Measurements from ENCODE around the gene CST2. TPM values are rescaled to one million over a fixed set of nuclear protein-coding genes. Genes with fewer than 3 reads are reported as not detected.
A peak's percentile ranks its signal among the peaks of the same experiment; 100 is the strongest.
"Not testable (repeated sequence)": the region's sequence is repeated elsewhere in the genome, so short reads cannot be mapped to it uniquely, and the experiment has no call there.

The CST2 gene
- total RNA-seq, 1 experiment from 2014 or later = not detected

DNA sequence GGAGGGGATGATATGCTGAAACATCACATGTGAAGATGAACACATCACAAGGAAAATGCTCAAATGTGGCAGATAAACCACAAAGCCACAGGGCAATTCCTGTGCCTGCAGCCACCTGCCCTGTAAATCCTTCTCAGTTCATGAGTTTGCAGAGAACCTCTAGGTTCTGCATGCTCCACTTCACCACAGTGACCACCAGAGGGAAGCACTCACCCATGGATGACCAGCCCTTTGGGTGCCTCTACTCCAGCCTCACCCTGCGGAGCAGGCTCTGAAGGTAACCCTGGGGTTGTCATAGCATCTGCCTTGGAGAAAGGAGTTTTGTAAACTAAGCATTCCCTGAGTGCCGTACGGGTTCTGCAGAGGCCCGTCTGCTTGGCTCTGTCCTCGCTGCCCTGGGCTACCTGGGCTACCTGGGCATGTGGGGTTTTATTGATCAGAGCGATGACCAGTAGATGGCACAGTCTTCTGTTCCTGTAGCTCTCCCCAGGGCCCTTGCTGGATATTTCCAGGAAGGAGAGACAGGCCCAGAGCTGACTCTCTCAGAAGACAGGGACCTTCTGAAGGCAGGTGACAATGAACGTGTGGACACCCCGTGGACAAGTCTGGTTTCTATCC lies 44.1 kb downstream of the CST2 start:
- no peak for DNase-seq (ENCODE audit: low read depth, low spot score)
- POLR2A ChIA-PET = no interaction called here
- no TSS peak for BruUV-seq (replicated peaks)
- no peaks in the 10 kb centered on the region for H3K9me3 ChIP-seq (ENCODE audit: control insufficient read depth, insufficient read depth, low read depth, low read length)
- no peak for TF ChIP-seq TCF7L2 (IDR thresholded peaks at IDR 0.05; ENCODE audit: low read depth, low read length)
- TF ChIP-seq, protein P1, sequence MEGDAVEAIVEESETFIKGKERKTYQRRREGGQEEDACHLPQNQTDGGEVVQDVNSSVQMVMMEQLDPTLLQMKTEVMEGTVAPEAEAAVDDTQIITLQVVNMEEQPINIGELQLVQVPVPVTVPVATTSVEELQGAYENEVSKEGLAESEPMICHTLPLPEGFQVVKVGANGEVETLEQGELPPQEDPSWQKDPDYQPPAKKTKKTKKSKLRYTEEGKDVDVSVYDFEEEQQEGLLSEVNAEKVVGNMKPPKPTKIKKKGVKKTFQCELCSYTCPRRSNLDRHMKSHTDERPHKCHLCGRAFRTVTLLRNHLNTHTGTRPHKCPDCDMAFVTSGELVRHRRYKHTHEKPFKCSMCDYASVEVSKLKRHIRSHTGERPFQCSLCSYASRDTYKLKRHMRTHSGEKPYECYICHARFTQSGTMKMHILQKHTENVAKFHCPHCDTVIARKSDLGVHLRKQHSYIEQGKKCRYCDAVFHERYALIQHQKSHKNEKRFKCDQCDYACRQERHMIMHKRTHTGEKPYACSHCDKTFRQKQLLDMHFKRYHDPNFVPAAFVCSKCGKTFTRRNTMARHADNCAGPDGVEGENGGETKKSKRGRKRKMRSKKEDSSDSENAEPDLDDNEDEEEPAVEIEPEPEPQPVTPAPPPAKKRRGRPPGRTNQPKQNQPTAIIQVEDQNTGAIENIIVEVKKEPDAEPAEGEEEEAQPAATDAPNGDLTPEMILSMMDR (IDR thresholded peaks at IDR 0.05) = peak; percentile 68
- no peak overlapping the region for H3K4me3 ChIP-seq (ENCODE audit: low read depth in 2 of 2, low read length in 2 of 2)
- H3K27me3 ChIP-seq (ENCODE audit: control insufficient read depth, insufficient read depth, low read length) = no peaks in the 10 kb centered on the region
- ATAC-seq = peak; percentile 87; the same call in 1 of the 2 replicates
- H3K4me1 ChIP-seq (ENCODE audit: control insufficient read depth, insufficient read depth, low read length) = no peaks in the 10 kb centered on the region
- in situ Hi-C loops (cut with HindIII; ENCODE audit: low pct_unique_long_range_greater_than_20kb, low sequenced_read_pairs) (no loop called here), intact Hi-C loops (cut with micrococcal nuclease; ENCODE audit: unreplicated experiment) (no loop called here)
- H3K27ac ChIP-seq (ENCODE audit: low read length) = no peak overlapping the region
- H3K36me3 ChIP-seq (ENCODE audit: control insufficient read depth, insufficient read depth, low read length) = no peaks in the 10 kb centered on the region
- CTCF ChIA-PET = interaction anchor here (0.6 kb wide), 1 partner anchor 364 kb away, joined by 3 read pairs; no protein-coding TSS in a partner anchor

DNA sequence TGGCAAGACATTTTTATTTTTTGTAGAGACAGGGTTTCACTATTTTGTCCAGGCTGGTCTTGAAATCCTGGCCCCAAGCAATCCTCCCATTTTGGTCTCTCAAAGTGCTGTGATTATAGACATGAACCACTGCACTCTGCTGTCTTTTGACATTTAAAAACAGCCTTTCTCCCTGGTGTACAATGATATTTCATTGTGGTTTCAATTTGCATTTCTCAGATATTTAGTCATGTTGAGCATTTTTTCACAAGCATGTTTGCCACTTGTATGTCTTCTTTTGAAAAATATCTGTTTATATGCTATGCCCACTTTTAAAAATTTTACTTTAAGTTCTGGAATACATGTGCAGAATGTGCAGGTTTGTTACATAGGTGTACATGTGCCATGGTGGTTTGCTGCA lies 47.9 kb downstream of the CST2 start:
- H3K27me3 ChIP-seq (ENCODE audit: control insufficient read depth, insufficient read depth, low read length); DNase-seq (ENCODE audit: low read depth, low spot score); H3K4me3 ChIP-seq (ENCODE audit: low read depth in 2 of 2, low read length in 2 of 2); BruUV-seq (replicated peaks); POLR2A ChIA-PET; H3K9me3 ChIP-seq (ENCODE audit: control insufficient read depth, insufficient read depth, low read depth, low read length); ATAC-seq; in situ Hi-C loops (cut with HindIII; ENCODE audit: low pct_unique_long_range_greater_than_20kb, low sequenced_read_pairs); H3K27ac ChIP-seq (ENCODE audit: low read length); CTCF ChIA-PET; H3K4me1 ChIP-seq (ENCODE audit: control insufficient read depth, insufficient read depth, low read length); H3K36me3 ChIP-seq (ENCODE audit: control insufficient read depth, insufficient read depth, low read length); intact Hi-C loops (cut with micrococcal nuclease; ENCODE audit: unreplicated experiment): not testable (repeated sequence)

DNA sequence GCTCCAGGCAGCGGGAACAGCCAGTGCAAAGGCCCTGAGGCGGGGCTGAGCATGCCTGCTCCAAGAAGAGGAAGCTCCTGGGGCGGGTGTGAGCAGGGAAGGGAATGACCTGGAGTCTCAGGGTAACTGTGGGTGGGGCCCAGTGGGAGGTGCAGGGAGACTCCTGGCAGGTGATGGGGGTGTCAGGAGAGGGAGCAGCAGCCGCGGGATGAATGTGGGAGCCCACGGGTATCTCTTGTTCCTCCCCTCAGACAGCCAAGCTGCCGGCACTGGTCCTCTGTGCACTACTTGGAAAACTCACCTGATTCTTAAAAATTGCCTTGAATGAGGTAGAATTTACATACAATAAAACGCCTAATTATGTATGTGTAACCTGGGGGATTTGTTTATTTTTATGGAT lies 49.1 kb downstream of the CST2 start:
- BruUV-seq (replicated peaks); H3K36me3 ChIP-seq (ENCODE audit: control insufficient read depth, insufficient read depth, low read length); H3K27me3 ChIP-seq (ENCODE audit: control insufficient read depth, insufficient read depth, low read length); H3K4me3 ChIP-seq (ENCODE audit: low read depth in 2 of 2, low read length in 2 of 2); ATAC-seq; H3K9me3 ChIP-seq (ENCODE audit: control insufficient read depth, insufficient read depth, low read depth, low read length); POLR2A ChIA-PET; intact Hi-C loops (cut with micrococcal nuclease; ENCODE audit: unreplicated experiment); CTCF ChIA-PET; in situ Hi-C loops (cut with HindIII; ENCODE audit: low pct_unique_long_range_greater_than_20kb, low sequenced_read_pairs); DNase-seq (ENCODE audit: low read depth, low spot score); H3K4me1 ChIP-seq (ENCODE audit: control insufficient read depth, insufficient read depth, low read length); H3K27ac ChIP-seq (ENCODE audit: low read length): not testable (repeated sequence)

DNA sequence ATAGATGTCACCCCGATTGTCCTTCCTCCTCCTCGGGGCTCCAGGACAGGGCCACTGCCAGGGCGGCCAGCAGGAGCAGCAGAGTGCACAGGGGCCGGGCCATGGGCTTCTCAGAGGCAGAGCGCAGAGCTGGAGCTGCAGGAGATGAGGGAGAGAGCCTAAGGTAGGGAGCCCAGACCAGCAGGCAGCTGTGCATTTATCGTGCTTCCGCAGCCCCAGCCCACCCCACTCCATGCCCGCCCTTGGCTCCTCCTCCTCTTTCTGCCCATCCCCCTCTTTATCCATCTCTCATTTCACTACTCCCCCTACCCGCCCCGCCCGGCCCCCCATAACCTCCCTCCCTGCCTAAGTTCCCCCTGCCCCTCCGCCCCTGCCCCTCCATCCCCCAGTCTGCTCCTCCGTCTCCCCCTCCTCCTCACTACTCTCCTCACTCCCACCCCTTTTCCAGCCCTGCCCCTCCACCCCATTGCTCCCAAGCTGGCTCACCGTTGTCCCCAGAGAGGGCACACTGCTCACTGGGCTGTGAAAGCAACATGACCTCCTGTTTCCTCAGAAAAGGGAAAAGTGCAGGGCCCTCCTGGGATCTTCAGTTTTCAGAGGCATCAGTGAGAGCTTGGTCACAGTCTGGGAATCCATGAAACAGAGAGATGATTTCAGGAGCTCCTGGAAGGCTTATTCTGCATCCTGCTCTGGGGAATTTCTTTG lies 50.3 kb downstream of the CST2 start:
- Histone ChIP-seq H3K4me3 (ENCODE audit: low read depth in 2 of 2, low read length in 2 of 2) (no peak overlapping the region), H3K27ac (ENCODE audit: low read length) (no peak overlapping the region), H3K4me1 (ENCODE audit: control insufficient read depth, insufficient read depth, low read length) (no peaks in the 10 kb centered on the region), H3K36me3 (ENCODE audit: control insufficient read depth, insufficient read depth, low read length) (no peaks in the 10 kb centered on the region), H3K27me3 (ENCODE audit: control insufficient read depth, insufficient read depth, low read length) (no peaks in the 10 kb centered on the region), H3K9me3 (ENCODE audit: control insufficient read depth, insufficient read depth, low read depth, low read length) (no peaks in the 10 kb centered on the region)
- no TSS peak for BruUV-seq (replicated peaks)
- CTCF ChIA-PET = no interaction called here
- ATAC-seq (no peak), DNase-seq (ENCODE audit: low read depth, low spot score) (no peak)
- intact Hi-C loops (cut with micrococcal nuclease; ENCODE audit: unreplicated experiment) = no loop called here
- TF ChIP-seq, protein P1 (IDR thresholded peaks at IDR 0.05) = no peak
- TF ChIP-seq, protein P2, sequence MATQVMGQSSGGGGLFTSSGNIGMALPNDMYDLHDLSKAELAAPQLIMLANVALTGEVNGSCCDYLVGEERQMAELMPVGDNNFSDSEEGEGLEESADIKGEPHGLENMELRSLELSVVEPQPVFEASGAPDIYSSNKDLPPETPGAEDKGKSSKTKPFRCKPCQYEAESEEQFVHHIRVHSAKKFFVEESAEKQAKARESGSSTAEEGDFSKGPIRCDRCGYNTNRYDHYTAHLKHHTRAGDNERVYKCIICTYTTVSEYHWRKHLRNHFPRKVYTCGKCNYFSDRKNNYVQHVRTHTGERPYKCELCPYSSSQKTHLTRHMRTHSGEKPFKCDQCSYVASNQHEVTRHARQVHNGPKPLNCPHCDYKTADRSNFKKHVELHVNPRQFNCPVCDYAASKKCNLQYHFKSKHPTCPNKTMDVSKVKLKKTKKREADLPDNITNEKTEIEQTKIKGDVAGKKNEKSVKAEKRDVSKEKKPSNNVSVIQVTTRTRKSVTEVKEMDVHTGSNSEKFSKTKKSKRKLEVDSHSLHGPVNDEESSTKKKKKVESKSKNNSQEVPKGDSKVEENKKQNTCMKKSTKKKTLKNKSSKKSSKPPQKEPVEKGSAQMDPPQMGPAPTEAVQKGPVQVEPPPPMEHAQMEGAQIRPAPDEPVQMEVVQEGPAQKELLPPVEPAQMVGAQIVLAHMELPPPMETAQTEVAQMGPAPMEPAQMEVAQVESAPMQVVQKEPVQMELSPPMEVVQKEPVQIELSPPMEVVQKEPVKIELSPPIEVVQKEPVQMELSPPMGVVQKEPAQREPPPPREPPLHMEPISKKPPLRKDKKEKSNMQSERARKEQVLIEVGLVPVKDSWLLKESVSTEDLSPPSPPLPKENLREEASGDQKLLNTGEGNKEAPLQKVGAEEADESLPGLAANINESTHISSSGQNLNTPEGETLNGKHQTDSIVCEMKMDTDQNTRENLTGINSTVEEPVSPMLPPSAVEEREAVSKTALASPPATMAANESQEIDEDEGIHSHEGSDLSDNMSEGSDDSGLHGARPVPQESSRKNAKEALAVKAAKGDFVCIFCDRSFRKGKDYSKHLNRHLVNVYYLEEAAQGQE (IDR thresholded peaks at IDR 0.05; ENCODE audit: insufficient read depth in 1 of 2, low read depth in 2 of 2, low read length in 1 of 2) = no peak
- no peak for TF ChIP-seq POLR2AphosphoS5 (IDR thresholded peaks at IDR 0.05; ENCODE audit: low read depth, low read length)
- no peak for TF ChIP-seq SIN3A (IDR thresholded peaks at IDR 0.05; ENCODE audit: borderline replicate concordance, insufficient read depth, low read depth, low read length)
- no peak for TF ChIP-seq TCF7L2 (IDR thresholded peaks at IDR 0.05; ENCODE audit: low read depth, low read length)
- POLR2A ChIA-PET = no interaction called here
- in situ Hi-C loops (cut with HindIII; ENCODE audit: low pct_unique_long_range_greater_than_20kb, low sequenced_read_pairs) = no loop called here

Measured in Panc1 (cell line).